Cerebellar cortex (tissue), 1 donor: ENCODE results near the gene CPOX.
"Not testable (repeated sequence)": the region's sequence is repeated elsewhere in the genome, so short reads cannot be mapped to it uniquely, and the experiment has no call there.

Source experiments
- DNase-seq: peaks from one replicate; pipeline ENCODE4 v3.0.0-alpha.2; 2015; ENCODE audit warnings: low spot score

Gene CPOX

GRCh38 chr3:98593046-98593936 lies at the start of gene CPOX:
TSS of gene CPOX (minus strand) at chr3:98593611. CDS start at chr3:98593504, 107 bp downstream.
- peak; percentile 82 for DNase-seq

- not testable (repeated sequence) for DNase-seq
Observed at GRCh38 chr3:98642769-98643168, 49.4 kb upstream of the CPOX start.

GRCh38 chr3:98641756-98642155 lies 48.3 kb upstream of the CPOX start:
- DNase-seq: not testable (repeated sequence)

GRCh38 chr3:98638515-98638914 lies 45.1 kb upstream of the CPOX start:
- not testable (repeated sequence) for DNase-seq

- no peak for DNase-seq
Observed at GRCh38 chr3:98630416-98630815, 37.0 kb upstream of the CPOX start.

GRCh38 chr3:98628317-98628716 lies 34.9 kb upstream of the CPOX start:
- no peak for DNase-seq

GRCh38 chr3:98626151-98626550 lies 32.7 kb upstream of the CPOX start:
- no peak for DNase-seq

GRCh38 chr3:98623572-98624280 lies 30.3 kb upstream of the CPOX start:
- no peak for DNase-seq

- DNase-seq: no peak
Observed at GRCh38 chr3:98617841-98618240, 24.4 kb upstream of the CPOX start.

GRCh38 chr3:98613616-98614015 lies 20.2 kb upstream of the CPOX start:
- DNase-seq: no peak

GRCh38 chr3:98612996-98613517 lies 19.6 kb upstream of the CPOX start:
- DNase-seq: no peak

- DNase-seq: no peak
Observed at GRCh38 chr3:98612587-98612986, 19.2 kb upstream of the CPOX start.

GRCh38 chr3:98608029-98608428 lies 14.6 kb upstream of the CPOX start:
- no peak for DNase-seq

GRCh38 chr3:98603580-98603979 lies 10.2 kb upstream of the CPOX start:
- no peak for DNase-seq

- peak; percentile 66 for DNase-seq
Observed at GRCh38 chr3:98602078-98602678, 8.8 kb upstream of the CPOX start.

GRCh38 chr3:98601180-98601579 lies 7.8 kb upstream of the CPOX start:
- DNase-seq: no peak

- no peak for DNase-seq
Observed at GRCh38 chr3:98600412-98601095, 7.1 kb upstream of the CPOX start.

GRCh38 chr3:98599647-98600411 lies 6.4 kb upstream of the CPOX start:
- no peak for DNase-seq

GRCh38 chr3:98598492-98598891 lies 5.1 kb upstream of the CPOX start:
- no peak for DNase-seq

GRCh38 chr3:98596541-98597500 lies 3.4 kb upstream of the CPOX start:
- DNase-seq: peak; percentile 37
